Liver (tissue), 3 donors: ENCODE data around the gene NCKIPSD.
"Not testable (repeated sequence)": the region's sequence is repeated elsewhere in the genome, so short reads cannot be mapped to it uniquely, and the experiment has no call there.

Source experiments
- JUND ChIP-seq, 2 donors: IDR thresholded peaks; 2 replicates each; pipeline ENCODE4 v1.6.1; 2016; ENCODE audit warnings: antibody characterized with exemption in 2 of 2
- RAD21 ChIP-seq, 2 donors: IDR thresholded peaks; 2 replicates each; pipeline ENCODE4 v1.6.1; 2016; ENCODE audit warnings: antibody characterized with exemption in 2 of 2, mild to moderate bottlenecking in 2 of 2
- RXRA ChIP-seq, 2 donors: IDR thresholded peaks; 2 replicates each; pipeline ENCODE4 v1.6.1; 2017 to 2018; ENCODE audit warnings: antibody characterized with exemption in 2 of 2, mild to moderate bottlenecking in 1 of 2
- TF ChIP-seq, protein P1 (sequence below): IDR thresholded peaks from 2 replicates; pipeline ENCODE4 v1.6.1; 2016; ENCODE audit warnings: antibody characterized with exemption
- TF ChIP-seq, protein P2 (sequence below): fragments of 150-350 bp; IDR thresholded peaks from 2 replicates; pipeline ENCODE4 v1.5.1; 2017; ENCODE audit warnings: improper control_type of control experiment, low read depth, low read length; ENCODE audit not compliant: missing input control
- donor health status: healthy.
- donor health status: healthy.

DNA sequence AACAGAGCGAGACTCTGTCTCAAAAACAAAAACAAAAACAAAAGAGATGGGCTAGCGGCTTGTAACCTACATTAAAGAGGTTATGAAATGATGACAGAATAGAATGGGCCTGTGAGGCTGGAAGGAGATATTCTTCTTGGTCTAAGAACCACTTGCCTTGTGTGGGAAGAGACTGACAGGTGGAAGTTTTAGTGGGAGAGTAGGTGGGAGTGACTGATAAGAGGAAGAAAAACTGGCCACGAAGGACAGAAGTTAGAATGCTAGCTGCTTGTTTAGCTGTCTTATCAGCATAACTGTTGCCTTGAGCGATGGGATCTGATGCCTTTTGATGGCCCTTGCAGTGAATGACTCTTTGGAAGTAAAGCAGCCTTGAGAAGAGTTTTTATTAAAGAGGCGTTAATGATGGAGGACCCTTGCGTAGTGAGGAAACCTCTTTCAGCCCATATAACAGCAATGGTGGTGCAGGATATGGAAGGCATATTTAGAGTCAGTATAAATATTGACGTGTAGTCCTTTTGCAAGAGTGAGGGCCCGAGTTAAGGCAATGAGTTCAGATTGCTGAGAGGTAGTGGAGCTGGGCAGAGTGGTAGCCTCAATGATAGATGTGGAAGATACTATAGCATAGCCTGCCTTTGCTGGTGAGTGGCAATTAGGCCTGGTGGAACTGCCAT lies 39.6 kb upstream of the NCKIPSD start:
- TF ChIP-seq, protein P1, sequence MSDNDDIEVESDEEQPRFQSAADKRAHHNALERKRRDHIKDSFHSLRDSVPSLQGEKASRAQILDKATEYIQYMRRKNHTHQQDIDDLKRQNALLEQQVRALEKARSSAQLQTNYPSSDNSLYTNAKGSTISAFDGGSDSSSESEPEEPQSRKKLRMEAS = not testable (repeated sequence)
- not testable (repeated sequence) for TF ChIP-seq RXRA, JUND, RAD21 (IDR thresholded peaks at IDR 0.05)
- TF ChIP-seq, protein P2, sequence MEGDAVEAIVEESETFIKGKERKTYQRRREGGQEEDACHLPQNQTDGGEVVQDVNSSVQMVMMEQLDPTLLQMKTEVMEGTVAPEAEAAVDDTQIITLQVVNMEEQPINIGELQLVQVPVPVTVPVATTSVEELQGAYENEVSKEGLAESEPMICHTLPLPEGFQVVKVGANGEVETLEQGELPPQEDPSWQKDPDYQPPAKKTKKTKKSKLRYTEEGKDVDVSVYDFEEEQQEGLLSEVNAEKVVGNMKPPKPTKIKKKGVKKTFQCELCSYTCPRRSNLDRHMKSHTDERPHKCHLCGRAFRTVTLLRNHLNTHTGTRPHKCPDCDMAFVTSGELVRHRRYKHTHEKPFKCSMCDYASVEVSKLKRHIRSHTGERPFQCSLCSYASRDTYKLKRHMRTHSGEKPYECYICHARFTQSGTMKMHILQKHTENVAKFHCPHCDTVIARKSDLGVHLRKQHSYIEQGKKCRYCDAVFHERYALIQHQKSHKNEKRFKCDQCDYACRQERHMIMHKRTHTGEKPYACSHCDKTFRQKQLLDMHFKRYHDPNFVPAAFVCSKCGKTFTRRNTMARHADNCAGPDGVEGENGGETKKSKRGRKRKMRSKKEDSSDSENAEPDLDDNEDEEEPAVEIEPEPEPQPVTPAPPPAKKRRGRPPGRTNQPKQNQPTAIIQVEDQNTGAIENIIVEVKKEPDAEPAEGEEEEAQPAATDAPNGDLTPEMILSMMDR = not testable (repeated sequence)
